ENCODE data around the gene C2.

DNA sequence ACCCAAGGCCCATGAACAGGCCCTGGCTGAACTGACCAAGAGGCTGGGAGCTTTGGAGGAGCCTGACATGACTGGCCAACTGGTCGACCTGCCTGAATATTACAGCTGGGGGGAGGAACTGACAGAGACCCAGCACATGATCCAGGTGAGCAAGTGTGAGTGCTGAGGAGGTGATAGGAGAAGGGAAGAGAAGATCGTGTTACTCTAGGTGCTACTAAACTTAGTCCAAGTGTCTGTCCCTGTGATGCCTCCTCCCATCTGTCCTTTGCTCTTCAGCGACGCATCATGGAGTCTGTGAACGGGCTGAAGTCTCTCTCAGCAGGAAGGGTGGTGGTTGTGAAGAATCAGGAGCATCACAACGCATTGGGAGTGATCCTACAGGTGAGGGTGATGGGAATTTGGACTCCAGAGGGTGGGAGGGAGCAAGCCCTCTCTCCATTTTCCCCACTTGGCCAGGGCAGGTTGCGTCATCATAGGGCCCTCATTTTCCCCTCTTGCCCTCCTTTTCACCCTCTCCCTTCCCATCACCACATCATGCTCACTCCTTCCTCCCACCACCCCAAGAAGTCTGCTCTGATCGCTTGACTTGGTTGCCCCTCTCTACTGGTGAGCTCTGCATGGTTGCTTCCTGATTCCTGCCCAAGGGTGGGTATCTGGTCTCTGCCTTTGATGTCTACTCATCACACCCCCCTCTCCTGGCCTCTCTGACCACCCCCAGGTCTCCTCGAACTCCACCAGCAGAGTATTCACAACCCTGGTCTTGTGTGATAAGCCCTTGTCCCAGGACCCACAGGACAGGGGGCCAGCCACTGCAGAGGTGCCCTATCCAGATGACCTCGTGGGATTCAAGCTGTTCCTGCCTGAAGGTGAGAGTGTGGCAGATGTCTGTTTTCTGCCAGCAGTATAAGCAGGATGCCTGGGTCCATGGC lies 39.7 kb downstream of the C2 start:
- TF ChIP-seq CTCF (IDR thresholded peaks at IDR 0.05) (no peak), ZFX (IDR thresholded peaks at IDR 0.05; ENCODE audit: borderline replicate concordance) (no peak)
